Prostate gland (tissue), 2 donors: ENCODE data around the gene PIP5K1C.

Experiments
- CTCF ChIP-seq, 4 experiments: fragments of 200-600 bp in 2 of 4; fragments of 450-650 bp in 2 of 4; sonication (generic) in 2 of 4; IDR thresholded peaks; 1 replicate in 3 of 4; 2 replicates in 1 of 4; pipeline ENCODE4 v1.5.1; 2016 to 2019; ENCODE audit warnings: antibody characterized with exemption in 4 of 4, mild to moderate bottlenecking in 2 of 4, moderate library complexity in 2 of 4
- POLR2A ChIP-seq: fragments of 450-650 bp; IDR thresholded peaks from one replicate; pipeline ENCODE4 v1.6.1; 2016; ENCODE audit warnings: antibody characterized with exemption, mild to moderate bottlenecking

GRCh38 chr19:3699741-3700241 is 477 bp downstream of the PIP5K1C start:
- no peak for TF ChIP-seq POLR2A
- no peak for TF ChIP-seq CTCF (IDR thresholded peaks at IDR 0.05)
